Mucosa of stomach (tissue), 1 donor: ENCODE measurements around the gene FMN1.
A peak's percentile ranks its signal among the peaks of the same experiment; 100 is the strongest.
"Not testable (repeated sequence)": the region's sequence is repeated elsewhere in the genome, so short reads cannot be mapped to it uniquely, and the experiment has no call there.

Experiments used
- H3K27me3 ChIP-seq: one replicate; pipeline ENCODE4 v1.7.0; 2013; ENCODE audit warnings: mild to moderate bottlenecking, low read length; ENCODE audit not compliant: control insufficient read depth, insufficient read depth
- H3K36me3 ChIP-seq: one replicate; pipeline ENCODE4 v1.7.0; 2013; ENCODE audit warnings: low read length; ENCODE audit not compliant: control insufficient read depth, insufficient read depth
- H3K4me1 ChIP-seq: one replicate; pipeline ENCODE4 v1.7.0; 2013; ENCODE audit warnings: mild to moderate bottlenecking, low read length; ENCODE audit not compliant: control insufficient read depth, insufficient read depth
- H3K4me3 ChIP-seq: one replicate; pipeline ENCODE4 v1.7.0; 2013; ENCODE audit warnings: low read length
- H3K9ac ChIP-seq: one replicate; pipeline ENCODE4 v1.7.0; 2013; ENCODE audit warnings: mild to moderate bottlenecking, low read length, moderate library complexity
- H3K9me3 ChIP-seq: one replicate; pipeline ENCODE4 v1.7.0; 2013; ENCODE audit warnings: mild to moderate bottlenecking, low read length, moderate library complexity; ENCODE audit not compliant: control insufficient read depth
- donor health status: Pancreatic carcinoma.

Gene FMN1

GRCh38 chr15:33071451-33071850, 123.1 kb downstream of the FMN1 start:
- H3K27me3 ChIP-seq, result no peaks in the 10 kb centered on the region
- no peak overlapping the region for H3K4me3 ChIP-seq
- H3K36me3 ChIP-seq, result no peaks in the 10 kb centered on the region

DNA sequence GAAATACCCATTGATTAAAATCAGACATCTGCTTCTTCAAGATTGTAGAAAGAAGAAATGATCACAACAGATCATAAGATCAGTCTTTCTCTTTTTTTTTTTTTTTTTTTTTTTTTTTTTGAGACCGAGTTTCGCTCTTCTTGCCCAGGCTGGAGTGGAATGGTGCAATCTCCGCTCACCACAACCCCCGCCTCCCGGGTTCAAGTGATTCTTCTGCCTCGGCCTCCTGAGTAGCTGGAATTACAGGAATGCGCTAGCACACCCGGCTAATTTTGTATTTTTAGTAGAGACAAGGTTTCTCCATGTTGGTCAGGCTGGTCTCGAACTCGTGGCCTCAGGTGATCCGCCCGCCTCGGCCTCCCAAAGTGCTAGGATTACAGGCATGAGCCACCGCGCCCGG, 124.6 kb downstream of the FMN1 start:
- H3K9me3 ChIP-seq, H3K36me3 ChIP-seq, H3K27me3 ChIP-seq, H3K4me3 ChIP-seq, H3K4me1 ChIP-seq, H3K9ac ChIP-seq: not testable (repeated sequence)

More at GRCh38 chr15:33071451-33071850, 123.1 kb downstream of the FMN1 start:
- H3K9me3 ChIP-seq, result no peaks in the 10 kb centered on the region
- no peak overlapping the region for H3K9ac ChIP-seq
- H3K4me1 ChIP-seq, result peaks cover 6% of the 10 kb centered on the region

DNA sequence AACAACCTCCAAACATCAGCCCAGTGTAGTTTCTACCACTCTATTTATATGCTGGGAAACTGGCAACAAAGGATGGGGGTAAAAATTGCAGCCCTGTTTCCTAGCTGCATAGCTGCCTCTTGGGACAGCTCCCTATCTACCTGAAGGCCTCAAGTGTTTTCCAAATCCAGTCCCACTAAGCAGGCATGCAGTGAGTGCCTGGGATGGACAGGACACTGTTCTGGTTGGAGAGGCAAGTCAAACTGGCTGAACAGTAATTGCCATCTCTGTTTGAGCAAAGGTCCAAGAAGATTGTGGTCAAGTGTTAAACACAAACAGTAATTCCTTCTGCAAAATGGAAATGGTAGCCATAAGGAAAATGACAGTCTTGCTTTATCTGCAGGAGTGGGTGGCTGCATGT, 125.4 kb downstream of the FMN1 start:
- Histone ChIP-seq H3K4me1 (peaks cover 6% of the 10 kb centered on the region), H3K9me3 (no peaks in the 10 kb centered on the region), H3K9ac (no peak overlapping the region), H3K4me3 (no peak overlapping the region), H3K36me3 (no peaks in the 10 kb centered on the region), H3K27me3 (no peaks in the 10 kb centered on the region)

DNA sequence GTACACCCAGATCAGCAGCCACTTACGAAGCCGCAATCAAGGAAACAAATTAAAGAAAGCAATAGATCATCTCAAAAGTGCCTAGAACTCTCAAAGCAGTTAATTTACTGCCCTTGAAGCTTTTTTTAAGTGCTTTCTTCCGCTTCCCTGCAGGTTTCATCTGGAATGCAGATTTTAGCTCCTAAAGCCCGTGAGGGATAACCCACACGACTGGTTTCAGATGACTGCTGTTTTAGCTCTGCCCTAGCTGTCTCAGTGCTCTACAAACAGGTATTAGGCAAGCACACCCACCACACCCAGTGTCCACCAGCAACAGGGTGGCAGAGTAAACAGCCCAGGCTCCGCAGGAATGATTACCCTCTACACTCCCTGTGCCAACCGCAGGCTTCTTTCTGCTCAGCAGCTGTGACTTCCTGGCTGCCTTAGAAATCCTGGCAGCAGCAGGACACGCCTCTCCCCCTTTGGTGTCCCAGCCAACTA, 126.0 kb downstream of the FMN1 start:
- no peaks in the 10 kb centered on the region for H3K27me3 ChIP-seq
- no peak overlapping the region for H3K4me3 ChIP-seq
- no peaks in the 10 kb centered on the region for H3K36me3 ChIP-seq
- H3K9me3 ChIP-seq, result no peaks in the 10 kb centered on the region
- H3K9ac ChIP-seq, result peak overlapping the region; percentile 74
- peaks cover 8% of the 10 kb centered on the region for H3K4me1 ChIP-seq

DNA sequence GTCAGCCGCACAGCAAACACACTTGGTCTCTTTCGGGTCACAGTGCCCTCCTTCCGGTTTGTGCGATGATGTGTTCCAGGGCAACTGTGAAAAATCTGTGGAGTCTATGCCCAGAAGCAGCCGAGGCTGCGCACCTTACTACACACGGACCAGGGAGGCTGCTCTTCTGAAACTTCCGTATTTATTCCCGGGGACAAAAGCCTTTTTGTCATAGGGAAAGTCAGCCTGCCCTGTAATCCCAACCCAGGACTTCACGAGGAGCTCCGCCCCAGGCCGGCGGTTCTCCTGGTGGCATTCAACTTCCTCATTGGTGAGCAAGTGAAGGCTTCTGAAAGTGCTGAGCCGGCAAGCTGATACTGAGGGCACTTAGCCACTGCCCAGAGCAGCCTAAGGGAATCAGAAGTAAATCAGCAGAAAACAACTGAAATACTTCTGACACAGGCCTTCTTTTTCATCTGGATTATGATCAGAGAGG, 126.5 kb downstream of the FMN1 start:
- Histone ChIP-seq H3K4me1 (peaks cover 11% of the 10 kb centered on the region), H3K9ac (peak overlapping the region; percentile 74), H3K9me3 (no peaks in the 10 kb centered on the region), H3K27me3 (no peaks in the 10 kb centered on the region), H3K36me3 (no peaks in the 10 kb centered on the region), H3K4me3 (peak overlapping the region; percentile 48)

DNA sequence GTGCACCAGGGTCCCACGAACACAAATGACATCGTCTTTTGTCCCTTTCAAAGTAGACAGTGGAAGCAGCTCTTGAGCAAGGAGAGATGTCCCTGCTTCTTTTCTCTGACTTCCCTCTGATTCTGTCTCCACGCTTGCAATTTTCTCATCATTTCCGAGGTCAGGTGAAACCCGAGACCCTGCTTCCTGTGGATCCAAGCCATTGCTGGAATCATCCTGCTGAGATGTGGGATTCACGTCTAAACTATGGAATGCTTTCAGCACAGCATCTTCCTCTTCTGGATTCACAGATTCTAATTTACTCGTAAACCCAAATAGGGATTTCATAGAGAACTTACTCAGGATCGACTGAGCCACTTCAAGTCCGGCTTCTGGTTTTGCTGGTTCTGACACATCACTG, 127.1 kb downstream of the FMN1 start:
- peak overlapping the region; percentile 48 for H3K4me3 ChIP-seq
- H3K9me3 ChIP-seq, result no peaks in the 10 kb centered on the region
- H3K36me3 ChIP-seq, result no peaks in the 10 kb centered on the region
- peak overlapping the region; percentile 74 for H3K9ac ChIP-seq
- no peaks in the 10 kb centered on the region for H3K27me3 ChIP-seq
- H3K4me1 ChIP-seq, result peaks cover 15% of the 10 kb centered on the region

DNA sequence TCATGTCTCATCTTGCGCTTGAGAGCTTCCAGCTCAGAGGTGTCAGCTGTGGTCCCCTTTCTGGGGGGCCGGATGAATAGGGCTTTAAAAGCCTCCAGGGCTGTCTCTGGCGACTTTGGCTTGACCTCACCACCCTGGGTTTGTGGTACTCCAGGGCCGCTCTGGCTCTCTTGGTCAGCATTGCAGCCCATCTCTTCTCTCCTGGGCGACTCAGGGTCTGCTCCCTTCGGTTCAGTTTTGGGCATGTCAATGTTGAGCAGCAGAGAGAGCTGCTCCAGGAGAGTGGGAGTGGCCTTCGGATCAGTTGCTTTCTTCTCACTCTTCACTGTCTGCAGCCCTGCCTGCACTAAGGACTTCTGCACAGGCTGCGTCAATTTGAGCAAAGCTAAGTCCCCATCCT, 127.9 kb downstream of the FMN1 start:
- Histone ChIP-seq H3K4me3 (peak overlapping the region; percentile 48), H3K27me3 (no peaks in the 10 kb centered on the region), H3K9me3 (no peaks in the 10 kb centered on the region), H3K36me3 (no peaks in the 10 kb centered on the region), H3K4me1 (peaks cover 15% of the 10 kb centered on the region), H3K9ac (peak overlapping the region; percentile 74)

- H3K36me3 ChIP-seq, result no peaks in the 10 kb centered on the region
- H3K4me3 ChIP-seq, result peak overlapping the region; percentile 2
- H3K27me3 ChIP-seq, result no peaks in the 10 kb centered on the region
- H3K9ac ChIP-seq, result peak overlapping the region; percentile 16
- H3K9me3 ChIP-seq, result no peaks in the 10 kb centered on the region
- peaks cover 15% of the 10 kb centered on the region for H3K4me1 ChIP-seq
These were observed 129.6 kb downstream of the FMN1 start for GRCh38 chr15:33064878-33065277.

- no peak overlapping the region for H3K9ac ChIP-seq
- H3K4me1 ChIP-seq, result peaks cover 21% of the 10 kb centered on the region
- H3K4me3 ChIP-seq, result no peak overlapping the region
- no peaks in the 10 kb centered on the region for H3K27me3 ChIP-seq
- no peaks in the 10 kb centered on the region for H3K9me3 ChIP-seq
- no peaks in the 10 kb centered on the region for H3K36me3 ChIP-seq
These were observed 135.3 kb downstream of the FMN1 start for GRCh38 chr15:33059184-33059583.

DNA sequence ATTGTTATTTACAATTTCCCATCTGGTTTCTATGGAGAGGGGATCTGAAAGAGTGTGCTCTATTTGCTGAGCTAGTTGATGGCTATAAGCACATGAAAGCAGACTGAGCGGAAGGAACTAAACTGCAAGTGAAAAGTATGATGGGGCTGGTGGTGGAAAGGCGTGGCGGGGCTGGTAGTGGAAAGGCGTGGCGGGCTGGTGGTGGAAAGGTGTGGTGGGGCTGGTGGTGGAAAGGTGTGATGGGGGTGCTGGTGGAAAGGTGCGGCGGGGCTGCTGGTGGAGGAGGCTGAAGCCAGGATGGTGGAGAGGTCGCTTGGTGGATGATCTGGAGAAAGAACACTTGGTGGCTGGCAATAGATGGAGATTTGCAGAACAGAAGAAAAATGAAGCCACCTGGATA, 136.7 kb downstream of the FMN1 start:
- peaks cover 14% of the 10 kb centered on the region for H3K4me1 ChIP-seq

GRCh38 chr15:33055962-33056361, 138.6 kb downstream of the FMN1 start:
- Histone ChIP-seq H3K4me3 (no peak overlapping the region), H3K36me3 (no peaks in the 10 kb centered on the region), H3K9ac (no peak overlapping the region), H3K27me3 (no peaks in the 10 kb centered on the region), H3K4me1 (peaks cover 13% of the 10 kb centered on the region), H3K9me3 (no peaks in the 10 kb centered on the region)

More for the DNA sequence above, 136.7 kb downstream of the FMN1 start:
- Histone ChIP-seq H3K9me3 (no peaks in the 10 kb centered on the region), H3K4me3 (no peak overlapping the region), H3K27me3 (no peaks in the 10 kb centered on the region), H3K36me3 (no peaks in the 10 kb centered on the region), H3K9ac (no peak overlapping the region)

- no peaks in the 10 kb centered on the region for H3K36me3 ChIP-seq
- peaks cover 13% of the 10 kb centered on the region for H3K4me1 ChIP-seq
- no peaks in the 10 kb centered on the region for H3K9me3 ChIP-seq
- H3K9ac ChIP-seq, result no peak overlapping the region
- no peaks in the 10 kb centered on the region for H3K27me3 ChIP-seq
- H3K4me3 ChIP-seq, result no peak overlapping the region
These were observed 143.0 kb downstream of the FMN1 start for GRCh38 chr15:33051528-33051927.

- H3K9me3 ChIP-seq, result no peaks in the 10 kb centered on the region
These were observed 146.3 kb downstream of the FMN1 start for GRCh38 chr15:33048255-33048654.

More at GRCh38 chr15:33048255-33048654, 146.3 kb downstream of the FMN1 start:
- peaks cover 4% of the 10 kb centered on the region for H3K36me3 ChIP-seq
- H3K9ac ChIP-seq, result no peak overlapping the region
- no peak overlapping the region for H3K4me3 ChIP-seq
- no peaks in the 10 kb centered on the region for H3K27me3 ChIP-seq
- no peaks in the 10 kb centered on the region for H3K4me1 ChIP-seq
